SW480 (cell line): ENCODE measurements around the gene CHMP4A.

Experiments
- DNase-seq: peaks from one replicate; pipeline ENCODE4 v3.0.0-alpha.2; 2016; ENCODE audit warnings: low spot score

The CHMP4A gene

GRCh38 chr14:24212924-24213865 is at the start of gene CHMP4A:
Gene CHMP4A, minus strand, starts transcription at chr14:24213488. Its CDS starts 49 bp downstream, at chr14:24213439.
- peak; percentile 95 for DNase-seq

- no peak for DNase-seq
Measured at GRCh38 chr14:24261969-24262327, 48.7 kb upstream of the CHMP4A start.

GRCh38 chr14:24261256-24261968 is 48.1 kb upstream of the CHMP4A start:
- DNase-seq, result no peak

GRCh38 chr14:24260780-24261157 is 47.5 kb upstream of the CHMP4A start:
- DNase-seq, result no peak

- DNase-seq, result no peak
Measured at GRCh38 chr14:24260026-24260779, 46.9 kb upstream of the CHMP4A start.

GRCh38 chr14:24259282-24260025 is 46.2 kb upstream of the CHMP4A start:
- DNase-seq, result no peak

- no peak for DNase-seq
Measured at GRCh38 chr14:24258548-24259265, 45.4 kb upstream of the CHMP4A start.

GRCh38 chr14:24258119-24258518 is 44.8 kb upstream of the CHMP4A start:
- no peak for DNase-seq

- no peak for DNase-seq
Measured at GRCh38 chr14:24256960-24257359, 43.7 kb upstream of the CHMP4A start.

GRCh38 chr14:24255931-24256711 is 42.8 kb upstream of the CHMP4A start:
- DNase-seq, result no peak

- DNase-seq, result no peak
Measured at GRCh38 chr14:24255438-24255837, 42.1 kb upstream of the CHMP4A start.

GRCh38 chr14:24254630-24255392 is 41.5 kb upstream of the CHMP4A start:
- DNase-seq, result no peak

GRCh38 chr14:24253936-24254335 is 40.6 kb upstream of the CHMP4A start:
- no peak for DNase-seq

- no peak for DNase-seq
Measured at GRCh38 chr14:24252289-24253124, 39.2 kb upstream of the CHMP4A start.

- no peak for DNase-seq
Measured at GRCh38 chr14:24251880-24252288, 38.6 kb upstream of the CHMP4A start.

GRCh38 chr14:24250354-24250753 is 37.1 kb upstream of the CHMP4A start:
- DNase-seq, result no peak

GRCh38 chr14:24249230-24250021 is 36.1 kb upstream of the CHMP4A start:
- DNase-seq, result no peak

GRCh38 chr14:24247422-24247821 is 34.1 kb upstream of the CHMP4A start:
- no peak for DNase-seq
